T-cell (primary cell): ENCODE measurements around the gene NRL. TPM values are rescaled to one million over a fixed set of nuclear protein-coding genes. Genes with fewer than 3 reads are reported as not detected.
A peak's percentile ranks its signal among the peaks of the same experiment; 100 is the strongest.

ENCODE experiments used
- ATAC-seq, 4 experiments: fragments of 200-7000 bp in 3 of 4; fragments of 150-1000 bp in 1 of 4; cut with Tn5 transposase; replicated peaks in 1 of 4; 1 replicate in 3 of 4; 2 replicates in 1 of 4; pipeline ENCODE4 v1.10.0; 2021; ENCODE audit warnings: moderate library complexity in 3 of 4, mild to moderate bottlenecking in 2 of 4, moderate number of reproducible peaks in 1 of 4
- CTCF ChIA-PET, 2 donors: fragments of 300-600 bp; sonication (Branson Sonifier 250); formaldehyde crosslinking; loops; one replicate each; lab custom pipeline; 2022; ENCODE audit warnings: antibody characterized with exemption in 2 of 2; lab: Charles Lee
- POLR2A ChIA-PET, 2 donors: fragments of 300-600 bp; sonication (Branson Sonifier 250); formaldehyde crosslinking; loops; one replicate each; lab custom pipeline; 2022; ENCODE audit warnings: antibody characterized with exemption in 2 of 2; lab: Charles Lee
- DNase-seq, 35 experiments: peaks; one replicate each; pipeline versions ENCODE4 v3.0.0 to v3.0.0-alpha.2; 2013 to 2023
- H3K27ac ChIP-seq: one replicate; pipeline ENCODE4 v1.5.1; 2013; ENCODE audit warnings: low read length
- H3K27me3 ChIP-seq, 2 experiments: replicated peaks in 1 of 2; 1 replicate in 1 of 2; 2 replicates in 1 of 2; pipeline versions ENCODE4 v1.6.1 to v1.7.0; 2013; ENCODE audit warnings: low read length in 1 of 2, mixed read lengths in 1 of 2; ENCODE audit not compliant: control insufficient read depth in 2 of 2, insufficient read depth in 2 of 2; ENCODE audit errors: extremely low read depth in 1 of 2
- H3K36me3 ChIP-seq, 2 donors: 1 replicate in 1 of 2; 2 replicates in 1 of 2; pipeline versions ENCODE4 v1.6.1 to v1.7.0; 2013; ENCODE audit warnings: low read length in 1 of 2; ENCODE audit not compliant: control insufficient read depth in 2 of 2, insufficient read depth in 1 of 2; ENCODE audit errors: extremely low read depth in 1 of 2
- H3K4me1 ChIP-seq, 2 experiments: 1 replicate in 1 of 2; 2 replicates in 1 of 2; pipeline versions ENCODE4 v1.6.1 to v1.7.0; 2013; ENCODE audit warnings: low read length in 2 of 2, mixed read lengths in 1 of 2; ENCODE audit not compliant: insufficient read depth in 2 of 2, control insufficient read depth in 1 of 2; ENCODE audit errors: extremely low read depth in 1 of 2
- H3K4me3 ChIP-seq, 2 donors: 1 replicate in 1 of 2; 2 replicates in 1 of 2; pipeline versions ENCODE4 v1.5.1 to v1.7.0; 2013; ENCODE audit warnings: mild to moderate bottlenecking in 2 of 2, low read length in 1 of 2, moderate library complexity in 1 of 2; ENCODE audit not compliant: control insufficient read depth in 1 of 2; ENCODE audit errors: extremely low read depth in 1 of 2
- H3K9me3 ChIP-seq: 2 replicates; pipeline ENCODE4 v1.7.0; 2013
- H3K27ac Mint-ChIP-seq, 2 donors: one replicate each; pipeline ENCODE4 v1.8.0; 2020 to 2021; ENCODE audit warnings: mild to moderate bottlenecking in 2 of 2, mixed read lengths in 2 of 2
- H3K27me3 Mint-ChIP-seq, 2 donors: one replicate each; pipeline ENCODE4 v1.8.0; 2021 to 2022; ENCODE audit warnings: mixed read lengths in 2 of 2
- H3K36me3 Mint-ChIP-seq: one replicate; pipeline ENCODE4 v1.8.0; 2021; ENCODE audit warnings: mixed read lengths
- H3K4me1 Mint-ChIP-seq, 3 donors: one replicate each; pipeline ENCODE4 v1.8.0; 2020 to 2022; ENCODE audit warnings: mixed read lengths in 3 of 3, mild to moderate bottlenecking in 1 of 3
- H3K4me3 Mint-ChIP-seq, 3 donors: one replicate each; pipeline ENCODE4 v1.8.0; 2020 to 2022; ENCODE audit warnings: mild to moderate bottlenecking in 3 of 3, mixed read lengths in 3 of 3, moderate library complexity in 3 of 3
- H3K9me3 Mint-ChIP-seq, 3 donors: one replicate each; pipeline ENCODE4 v1.8.0; 2020 to 2022; ENCODE audit warnings: mixed read lengths in 3 of 3
- WGBS: methylation state at CpG from one replicate; pipeline ENCODE4 v1.1.5; 2013; ENCODE audit warnings: missing lambda C conversion rate; ENCODE audit not compliant: insufficient coverage; 5-methylcytosine and 5-hydroxymethylcytosine counted together
- total RNA-seq, 35 experiments: library from RNA in 6 of 35; stranded (reverse) in 6 of 35; fragments of 120-200 nt in 1 of 35; gene quantifications; one replicate each; pipeline versions ENCODE4 v1.2.1 to v1.2.4 and lab custom pipeline; 2013 to 2026

Gene NRL
- total RNA-seq, 5 donors from 2014 or later (not counting 1 experiment from before 2014, with no cell fraction given) = 1.9 to 3.7 (median 3.4) TPM

GRCh38 chr14:24119691-24120090, 4.9 kb upstream of the NRL start:
- no peak for ATAC-seq
- Histone ChIP-seq H3K9me3 (no peaks in the 10 kb centered on the region), H3K4me1 (peaks cover 12 to 24% of the 10 kb centered on the region in 2 experiments), H3K27ac (no peak overlapping the region), H3K36me3 (peaks cover 3 to 81% of the 10 kb centered on the region in 2 donors), H3K27me3 (no peaks in the 10 kb centered on the region), H3K4me3 (no peak overlapping the region)
- peaks cover 68% of the 10 kb centered on the region for H3K36me3 Mint-ChIP-seq
- H3K4me1 Mint-ChIP-seq = peaks cover 29 to 37% (median 30%) of the 10 kb centered on the region in 3 donors
- 86% methylated on average over 4 of the region's 6 CpGs for WGBS
- H3K9me3 Mint-ChIP-seq = no peaks in the 10 kb centered on the region
- CTCF ChIA-PET = interaction anchor here in 1 of 2 donors (0.6 kb wide), 3 partner anchors 11 to 1137 kb away, joined by 3 to 5 read pairs (median 3); partner anchors contain the start of gene AJUBA
- no peak overlapping the region for H3K4me3 Mint-ChIP-seq
- H3K27ac Mint-ChIP-seq = no peak overlapping the region
- POLR2A ChIA-PET = interaction anchor here in 1 of 2 donors (0.6 kb wide), 1 partner anchor 43 kb away, joined by 3 read pairs; no protein-coding TSS in a partner anchor
- no peak for DNase-seq
- H3K27me3 Mint-ChIP-seq = no peaks in the 10 kb centered on the region

GRCh38 chr14:24117179-24117578, 2.4 kb upstream of the NRL start:
- no peaks in the 10 kb centered on the region for H3K9me3 ChIP-seq
- H3K27me3 ChIP-seq = no peaks in the 10 kb centered on the region
- H3K4me3 ChIP-seq = no peak overlapping the region
- peaks cover 0 to 57% of the 10 kb centered on the region in 2 donors for H3K36me3 ChIP-seq
- 100% methylated on average over 1 of the region's 6 CpGs for WGBS
- ChIA-PET POLR2A (interaction anchor here (0.5 to 0.9 kb wide), 3 partner anchors 9 to 161 kb away, joined by 3 to 7 read pairs (median 4); partner anchors contain the start of gene IRF9 (in 1 of the 2)), CTCF (interaction anchor here (0.9 to 1.3 kb wide), 4 partner anchors 9 to 45 kb away, joined by 3 to 5 read pairs (median 4); partner anchors contain the start of gene IRF9 (in 1 of the 2))
- no peak overlapping the region for H3K27ac ChIP-seq
- Mint-ChIP-seq H3K27me3 (no peaks in the 10 kb centered on the region), H3K27ac (no peak overlapping the region), H3K4me1 (peaks cover 29 to 39% (median 30%) of the 10 kb centered on the region in 3 donors), H3K36me3 (peaks cover 49% of the 10 kb centered on the region), H3K9me3 (no peaks in the 10 kb centered on the region), H3K4me3 (peak overlapping the region in 1 of 3 donors; percentile 94)
- ATAC-seq (no peak), DNase-seq (no peak)
- peaks cover 12 to 31% of the 10 kb centered on the region in 2 experiments for H3K4me1 ChIP-seq

GRCh38 chr14:24116128-24116814, 1.5 kb upstream of the NRL start:
- Histone ChIP-seq H3K27ac (no peak overlapping the region), H3K9me3 (no peaks in the 10 kb centered on the region), H3K4me1 (peaks cover 12 to 31% of the 10 kb centered on the region in 2 experiments), H3K4me3 (peak overlapping the region; percentile 94 to 99), H3K27me3 (no peaks in the 10 kb centered on the region), H3K36me3 (peaks cover 0 to 49% of the 10 kb centered on the region in 2 donors)
- H3K9me3 Mint-ChIP-seq = no peaks in the 10 kb centered on the region
- 67% methylated on average over 1 of the region's 6 CpGs for WGBS
- H3K36me3 Mint-ChIP-seq = peaks cover 44% of the 10 kb centered on the region
- H3K27me3 Mint-ChIP-seq = no peaks in the 10 kb centered on the region
- H3K27ac Mint-ChIP-seq = peak overlapping the region; percentile 98
- H3K4me3 Mint-ChIP-seq = peak overlapping the region; percentile 90 to 94 (median 93)
- no peak for DNase-seq
- H3K4me1 Mint-ChIP-seq = peaks cover 29 to 39% (median 30%) of the 10 kb centered on the region in 3 donors
- ChIA-PET CTCF (interaction anchor here (0.6 to 2.5 kb wide), 6 partner anchors 10 to 1461 kb away, joined by 3 to 20 read pairs (median 4); partner anchors contain the start of gene IRF9 (in 2 of the 2)), POLR2A (interaction anchor here (0.6 to 2.2 kb wide), 8 partner anchors 10 to 126 kb away, joined by 3 to 10 read pairs (median 4); partner anchors contain the start of genes IRF9 (in 1 of the 2), PSME2 (in 1 of the 2) and TINF2 (in 1 of the 2))
- no peak for ATAC-seq

DNA sequence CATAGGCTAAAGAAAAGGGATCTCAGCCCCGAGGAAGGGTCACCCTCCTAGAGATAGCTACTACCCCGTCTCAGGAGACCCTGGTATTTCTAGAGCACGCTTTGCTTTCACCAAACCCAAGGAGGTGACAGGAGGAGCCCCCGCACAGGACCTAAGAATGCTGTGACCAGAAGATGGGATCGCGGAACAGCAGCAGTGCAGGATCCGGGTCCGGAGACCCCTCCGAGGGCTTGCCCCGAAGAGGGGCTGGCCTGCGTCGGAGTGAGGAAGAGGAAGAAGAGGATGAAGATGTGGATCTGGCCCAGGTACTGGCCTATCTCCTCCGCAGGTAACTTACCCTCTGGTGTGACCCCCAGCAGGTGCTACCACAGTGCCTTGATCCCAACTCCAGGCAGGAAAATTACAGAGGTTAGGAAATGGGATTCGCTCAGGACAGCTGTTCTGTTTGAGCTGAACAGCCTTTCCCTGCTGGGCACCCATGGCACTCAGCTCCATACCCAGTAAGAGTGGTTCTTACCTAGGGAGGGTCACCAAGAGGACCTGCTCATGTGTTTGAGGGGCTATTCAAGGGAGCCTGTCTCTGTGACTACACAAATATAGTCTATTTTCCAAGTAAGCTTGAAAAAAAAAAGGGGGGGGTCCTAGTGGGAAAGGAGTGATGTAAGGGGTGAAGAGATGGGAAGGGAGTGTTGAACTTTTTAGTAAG, 826 bp upstream of the NRL start:
- peaks cover 0 to 42% of the 10 kb centered on the region in 2 donors for H3K36me3 ChIP-seq
- Mint-ChIP-seq H3K36me3 (peaks cover 41% of the 10 kb centered on the region), H3K4me1 (peaks cover 30 to 40% (median 31%) of the 10 kb centered on the region in 3 donors), H3K27me3 (no peaks in the 10 kb centered on the region), H3K4me3 (peak overlapping the region; percentile 90 to 94 (median 93)), H3K9me3 (no peaks in the 10 kb centered on the region), H3K27ac (peak overlapping the region; percentile 98)
- H3K4me3 ChIP-seq = peak overlapping the region; percentile 94 to 99
- no peaks in the 10 kb centered on the region for H3K27me3 ChIP-seq
- no peaks in the 10 kb centered on the region for H3K9me3 ChIP-seq
- 3% methylated on average over 10 of the region's 14 CpGs for WGBS
- no peak for DNase-seq
- H3K4me1 ChIP-seq = peaks cover 12 to 31% of the 10 kb centered on the region in 2 experiments
- ATAC-seq = no peak
- CTCF ChIA-PET = interaction anchor here (0.6 to 2.6 kb wide), 15 partner anchors 16 to 321 kb away, joined by 3 to 24 read pairs (median 5); partner anchors contain the start of genes IRF9 (in 2 of the 2), DHRS4 (in 1 of the 2), EMC9 (in 1 of the 2) and FITM1 (in 1 of the 2)
- H3K27ac ChIP-seq = peak overlapping the region; percentile 99
- POLR2A ChIA-PET = interaction anchor here (0.6 to 2.4 kb wide), 21 partner anchors 8 to 1278 kb away, joined by 3 to 23 read pairs (median 5); partner anchors contain the start of genes IPO4 (in 2 of the 2), PSME2 (in 2 of the 2), RNF31 (in 2 of the 2) and EMC9 (in 1 of the 2)

GRCh38 chr14:24113801-24114531, 783 bp downstream of the NRL start:
- H3K27ac Mint-ChIP-seq = peak overlapping the region; percentile 98
- no peaks in the 10 kb centered on the region for H3K27me3 Mint-ChIP-seq
- ATAC-seq = peak; percentile 20 to 35 (median 31)
- ChIA-PET CTCF (interaction anchor here (0.6 to 2.6 kb wide), 22 partner anchors 8 to 644 kb away, joined by 3 to 24 read pairs (median 5); partner anchors contain the start of genes IRF9 (in 2 of the 2), DHRS4 (in 1 of the 2), EMC9 (in 1 of the 2) and NGDN (in 1 of the 2)), POLR2A (interaction anchor here (0.7 to 2.4 kb wide), 12 partner anchors 12 to 128 kb away, joined by 3 to 23 read pairs (median 7); partner anchors contain the start of genes IPO4 (in 2 of the 2), PSME2 (in 2 of the 2), RNF31 (in 2 of the 2) and EMC9 (in 1 of the 2))
- peak overlapping the region; percentile 90 to 94 (median 93) for H3K4me3 Mint-ChIP-seq
- H3K4me1 Mint-ChIP-seq = peaks cover 33 to 45% (median 34%) of the 10 kb centered on the region in 3 donors
- WGBS = under 1% methylated on average over 38 of the region's 42 CpGs
- Histone ChIP-seq H3K27me3 (no peaks in the 10 kb centered on the region), H3K4me3 (peak overlapping the region; percentile 70 to 99), H3K27ac (peak overlapping the region; percentile 99), H3K36me3 (peaks cover 0 to 27% of the 10 kb centered on the region in 2 donors), H3K9me3 (no peaks in the 10 kb centered on the region), H3K4me1 (peaks cover 14 to 37% of the 10 kb centered on the region in 2 experiments)
- no peaks in the 10 kb centered on the region for H3K9me3 Mint-ChIP-seq
- DNase-seq = peak in 33 of 35 experiments; percentile 67 to 88 (median 78)
- H3K36me3 Mint-ChIP-seq = peaks cover 30% of the 10 kb centered on the region
